GM23338 (cell line): Measurements from ENCODE around the gene SPEM2. TPM values are rescaled to one million over a fixed set of nuclear protein-coding genes. Genes with fewer than 3 reads are reported as not detected.

Source experiments
- ATAC-seq: fragments of 200-7000 bp; cut with Tn5 transposase; 3 replicates; pipeline ENCODE4 v1.9.1; 2020
- DNase-seq: peaks from one replicate; pipeline ENCODE4 v3.0.0-alpha.2; 2015; ENCODE audit warnings: low spot score
- H2AFZ ChIP-seq: fragments of 200-600 bp; sonication (generic); 2 replicates; pipeline ENCODE4 v1.8.0; 2016; ENCODE audit warnings: antibody characterized with exemption, mild to moderate bottlenecking, moderate library complexity
- H3F3A ChIP-seq: fragments of 200-600 bp; sonication (generic); replicated peaks from 2 replicates; pipeline ENCODE4 v1.8.0; 2017; ENCODE audit warnings: antibody characterized with exemption, mixed run types, low read depth
- H3K27ac ChIP-seq: fragments of 200-600 bp; sonication (generic); 2 replicates; pipeline ENCODE4 v1.6.1; 2016; ENCODE audit warnings: low read depth
- H3K27me3 ChIP-seq: fragments of 200-600 bp; sonication (generic); 2 replicates; pipeline ENCODE4 v1.8.0; 2016; ENCODE audit warnings: mild to moderate bottlenecking, mixed run types, moderate library complexity; ENCODE audit not compliant: insufficient read depth
- H3K36me3 ChIP-seq: fragments of 200-600 bp; sonication (generic); 2 replicates; pipeline ENCODE4 v1.8.0; 2016; ENCODE audit warnings: mild to moderate bottlenecking; ENCODE audit not compliant: insufficient read depth
- H3K4me1 ChIP-seq: fragments of 200-600 bp; sonication (generic); 2 replicates; pipeline ENCODE4 v1.8.0; 2016; ENCODE audit warnings: mild to moderate bottlenecking, moderate library complexity; ENCODE audit not compliant: insufficient read depth
- H3K4me2 ChIP-seq: fragments of 200-600 bp; sonication (generic); 2 replicates; pipeline ENCODE4 v1.7.1; 2017; ENCODE audit warnings: mixed run types
- H3K4me3 ChIP-seq: fragments of 200-600 bp; sonication (generic); 2 replicates; pipeline ENCODE4 v1.6.1; 2016; ENCODE audit warnings: mixed run types
- H3K79me2 ChIP-seq: fragments of 200-600 bp; sonication (generic); replicated peaks from 2 replicates; pipeline ENCODE4 v1.8.0; 2017; ENCODE audit warnings: mild to moderate bottlenecking; ENCODE audit not compliant: insufficient read depth
- H3K9me2 ChIP-seq: fragments of 200-600 bp; sonication (generic); 2 replicates; pipeline ENCODE4 v1.8.0; 2017; ENCODE audit not compliant: insufficient read depth
- H4K20me1 ChIP-seq: fragments of 200-600 bp; sonication (generic); replicated peaks from 2 replicates; pipeline ENCODE4 v1.8.0; 2017; ENCODE audit warnings: mild to moderate bottlenecking; ENCODE audit not compliant: insufficient read depth
- H3K27ac Mint-ChIP-seq: 2 replicates; pipeline ENCODE4 v1.8.0; 2020; ENCODE audit warnings: inconsistent platforms, mild to moderate bottlenecking, moderate library complexity, mixed read lengths
- H3K27me3 Mint-ChIP-seq: 3 replicates; pipeline ENCODE4 v1.8.0; 2022; ENCODE audit warnings: low read depth, mild to moderate bottlenecking, moderate library complexity, mixed read lengths, inconsistent platforms; ENCODE audit not compliant: insufficient read depth, poor library complexity
- H3K36me3 Mint-ChIP-seq: 3 replicates; pipeline ENCODE4 v1.8.0; 2021; ENCODE audit warnings: low read depth, mild to moderate bottlenecking, inconsistent platforms, moderate library complexity, mixed read lengths
- H3K4me1 Mint-ChIP-seq: 3 replicates; pipeline ENCODE4 v1.8.0; 2020; ENCODE audit warnings: mild to moderate bottlenecking, inconsistent platforms, mixed read lengths
- H3K4me3 Mint-ChIP-seq: 3 replicates; pipeline ENCODE4 v1.8.0; 2021; ENCODE audit warnings: moderate library complexity, mild to moderate bottlenecking, inconsistent platforms, mixed read lengths
- H3K9me3 Mint-ChIP-seq: 3 replicates; pipeline ENCODE4 v1.8.0; 2020; ENCODE audit warnings: moderate library complexity, mild to moderate bottlenecking, inconsistent platforms, mixed read lengths
- CREB1 ChIP-seq: fragments of 250-450 bp; sonication (Bioruptor Pico); IDR thresholded peaks from 2 replicates; pipeline ENCODE4 v1.5.0; 2020; ENCODE audit warnings: low read depth, mild to moderate bottlenecking, moderate library complexity
- EZH2phosphoT487 ChIP-seq: fragments of 200-600 bp; sonication (generic); IDR thresholded peaks from one replicate; pipeline ENCODE4 v1.8.1; 2018; ENCODE audit warnings: antibody characterized with exemption; ENCODE audit not compliant: unreplicated experiment
- JUNB ChIP-seq: IDR thresholded peaks from one replicate; pipeline ENCODE4 v1.6.1; 2016; ENCODE audit warnings: antibody characterized with exemption; ENCODE audit not compliant: unreplicated experiment
- NANOG ChIP-seq: IDR thresholded peaks from 2 replicates; pipeline ENCODE4 v1.6.1; 2016; ENCODE audit warnings: antibody characterized with exemption, borderline replicate concordance
- POLR2AphosphoS5 ChIP-seq: IDR thresholded peaks from 2 replicates; pipeline ENCODE4 v1.6.1; 2016; ENCODE audit warnings: antibody characterized with exemption, low read depth
- STAT1 ChIP-seq: IDR thresholded peaks from one replicate; pipeline ENCODE4 v1.6.1; 2016; ENCODE audit warnings: antibody characterized with exemption; ENCODE audit not compliant: unreplicated experiment
- ZNF114 ChIP-seq: fragments of 250-450 bp; sonication (Bioruptor Pico); IDR thresholded peaks from 2 replicates; pipeline ENCODE4 v1.5.0; 2020; ENCODE audit warnings: mild to moderate bottlenecking, moderate library complexity
- ZNF331 ChIP-seq: fragments of 250-450 bp; sonication (Bioruptor Pico); IDR thresholded peaks from 2 replicates; pipeline ENCODE4 v1.5.0; 2020; ENCODE audit warnings: low read depth, mild to moderate bottlenecking, moderate library complexity
- polyA plus RNA-seq: library from polyadenylated mRNA; unstranded; fragments of >200 nt; fragmentation: Nextera tagmentation; extraction: Ambion mirVana; gene quantifications from 2 replicates; pipeline ENCODE4 v1.2.1, GENCODE V29; 2016
- total RNA-seq: library from RNA; depleted of rRNA; stranded (reverse); fragments of >200 nt; shearing (Covaris generic); gene quantifications from 2 replicates; pipeline ENCODE4 v1.2.3, GENCODE V29; 2014
- TF ChIP-seq, protein P1 (sequence below), 2 experiments: fragments of 200-600 bp in 1 of 2; sonication (generic) in 1 of 2; conservative IDR thresholded peaks; 2 replicates each; pipeline versions ENCODE4 v1.5.1 to v1.6.1; 2016 to 2017; ENCODE audit warnings: antibody characterized with exemption in 2 of 2, low read depth in 2 of 2, mild to moderate bottlenecking in 2 of 2, moderate library complexity in 1 of 2
- TF ChIP-seq, protein P2 (sequence below): IDR thresholded peaks from 2 replicates; pipeline ENCODE4 v1.6.1; 2016; ENCODE audit warnings: antibody characterized with exemption
- TF ChIP-seq, protein P3 (sequence below): IDR thresholded peaks from one replicate; pipeline ENCODE4 v1.6.1; 2018; ENCODE audit warnings: antibody characterized with exemption; ENCODE audit not compliant: unreplicated experiment

The SPEM2 gene
- total and polyA plus RNA-seq, 2 experiments from 2014 or later = not detected

DNA sequence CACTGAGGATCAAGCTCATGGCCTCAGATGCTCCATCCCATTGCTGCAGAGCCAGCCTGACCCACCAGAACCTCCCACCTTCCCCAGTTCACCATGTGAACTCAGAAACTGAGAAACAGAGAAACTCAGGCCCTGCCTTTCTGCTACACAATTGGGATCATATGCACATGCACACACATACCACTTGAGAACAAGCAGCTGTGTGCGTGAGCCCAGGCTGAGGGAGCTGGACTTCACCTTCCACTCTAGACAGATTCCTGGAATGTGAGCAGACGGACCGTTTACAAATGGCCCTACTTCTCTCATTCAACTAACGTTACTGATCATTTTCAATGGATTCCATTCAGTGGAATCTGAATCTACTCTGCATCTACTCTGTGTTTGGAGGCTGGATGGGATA is 1.7 kb upstream of the SPEM2 start:
- H2AFZ ChIP-seq = no peak overlapping the region
- H3K4me3 Mint-ChIP-seq = no peak overlapping the region; the same call in 2 of the 3 replicates
- H3K27ac ChIP-seq = no peak overlapping the region
- peaks cover 20% of the 10 kb centered on the region for H3K4me1 Mint-ChIP-seq
- peaks cover 21% of the 10 kb centered on the region for H3K27me3 Mint-ChIP-seq
- H3K27me3 ChIP-seq = no peaks in the 10 kb centered on the region
- no peaks in the 10 kb centered on the region for H3K36me3 Mint-ChIP-seq
- no peaks in the 10 kb centered on the region for H3F3A ChIP-seq
- no peaks in the 10 kb centered on the region for H3K79me2 ChIP-seq
- H3K9me2 ChIP-seq = no peaks in the 10 kb centered on the region
- H3K4me3 ChIP-seq = no peak overlapping the region
- H3K27ac Mint-ChIP-seq = no peak overlapping the region
- no peaks in the 10 kb centered on the region for H3K4me1 ChIP-seq
- ATAC-seq (no peak), DNase-seq (no peak)
- H3K9me3 Mint-ChIP-seq = no peaks in the 10 kb centered on the region
- no peak overlapping the region for H3K4me2 ChIP-seq
- no peak for TF ChIP-seq CREB1
- TF ChIP-seq, protein P1, sequence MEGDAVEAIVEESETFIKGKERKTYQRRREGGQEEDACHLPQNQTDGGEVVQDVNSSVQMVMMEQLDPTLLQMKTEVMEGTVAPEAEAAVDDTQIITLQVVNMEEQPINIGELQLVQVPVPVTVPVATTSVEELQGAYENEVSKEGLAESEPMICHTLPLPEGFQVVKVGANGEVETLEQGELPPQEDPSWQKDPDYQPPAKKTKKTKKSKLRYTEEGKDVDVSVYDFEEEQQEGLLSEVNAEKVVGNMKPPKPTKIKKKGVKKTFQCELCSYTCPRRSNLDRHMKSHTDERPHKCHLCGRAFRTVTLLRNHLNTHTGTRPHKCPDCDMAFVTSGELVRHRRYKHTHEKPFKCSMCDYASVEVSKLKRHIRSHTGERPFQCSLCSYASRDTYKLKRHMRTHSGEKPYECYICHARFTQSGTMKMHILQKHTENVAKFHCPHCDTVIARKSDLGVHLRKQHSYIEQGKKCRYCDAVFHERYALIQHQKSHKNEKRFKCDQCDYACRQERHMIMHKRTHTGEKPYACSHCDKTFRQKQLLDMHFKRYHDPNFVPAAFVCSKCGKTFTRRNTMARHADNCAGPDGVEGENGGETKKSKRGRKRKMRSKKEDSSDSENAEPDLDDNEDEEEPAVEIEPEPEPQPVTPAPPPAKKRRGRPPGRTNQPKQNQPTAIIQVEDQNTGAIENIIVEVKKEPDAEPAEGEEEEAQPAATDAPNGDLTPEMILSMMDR (conservative IDR thresholded peaks at IDR 0.05; ENCODE audit: low read depth in 2 of 2) = no peak
- no peaks in the 10 kb centered on the region; the same call in 1 of the 2 replicates for H4K20me1 ChIP-seq
- no peaks in the 10 kb centered on the region for H3K36me3 ChIP-seq

DNA sequence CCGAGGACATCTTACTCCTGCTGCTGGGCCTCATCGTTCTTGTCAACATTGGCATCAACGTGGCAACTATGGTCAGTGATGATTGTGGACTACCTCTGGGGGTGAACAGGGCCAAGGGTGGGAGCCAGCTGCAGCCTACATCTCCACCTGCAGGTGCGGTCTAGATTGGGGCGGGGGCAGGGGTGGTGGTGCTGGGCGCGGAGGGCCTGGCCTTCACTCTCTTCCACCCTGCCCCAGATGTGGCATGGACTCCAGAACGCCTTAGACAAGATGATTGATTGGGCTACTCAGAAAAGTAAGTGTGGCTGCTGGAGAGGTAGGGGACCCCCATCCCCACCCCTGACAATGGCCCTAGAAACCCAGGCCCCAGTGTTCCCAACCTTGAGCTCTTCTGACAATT is 340 bp downstream of the SPEM2 start:
- Mint-ChIP-seq H3K27me3 (peaks cover 29% of the 10 kb centered on the region), H3K4me3 (no peak overlapping the region), H3K4me1 (peaks cover 3% of the 10 kb centered on the region; the same call in 2 of the 3 replicates), H3K9me3 (no peaks in the 10 kb centered on the region; the same call in 2 of the 3 replicates), H3K27ac (no peak overlapping the region), H3K36me3 (no peaks in the 10 kb centered on the region)
- no peak for DNase-seq
- Histone ChIP-seq H2AFZ (no peak overlapping the region), H3F3A (no peaks in the 10 kb centered on the region), H3K27ac (no peak overlapping the region), H3K9me2 (no peaks in the 10 kb centered on the region), H3K27me3 (no peaks in the 10 kb centered on the region), H3K4me2 (no peak overlapping the region), H3K4me1 (no peaks in the 10 kb centered on the region), H3K4me3 (no peak overlapping the region), H3K79me2 (no peaks in the 10 kb centered on the region), H4K20me1 (no peaks in the 10 kb centered on the region), H3K36me3 (no peaks in the 10 kb centered on the region)
- no peak for TF ChIP-seq STAT1
- TF ChIP-seq, protein P2, sequence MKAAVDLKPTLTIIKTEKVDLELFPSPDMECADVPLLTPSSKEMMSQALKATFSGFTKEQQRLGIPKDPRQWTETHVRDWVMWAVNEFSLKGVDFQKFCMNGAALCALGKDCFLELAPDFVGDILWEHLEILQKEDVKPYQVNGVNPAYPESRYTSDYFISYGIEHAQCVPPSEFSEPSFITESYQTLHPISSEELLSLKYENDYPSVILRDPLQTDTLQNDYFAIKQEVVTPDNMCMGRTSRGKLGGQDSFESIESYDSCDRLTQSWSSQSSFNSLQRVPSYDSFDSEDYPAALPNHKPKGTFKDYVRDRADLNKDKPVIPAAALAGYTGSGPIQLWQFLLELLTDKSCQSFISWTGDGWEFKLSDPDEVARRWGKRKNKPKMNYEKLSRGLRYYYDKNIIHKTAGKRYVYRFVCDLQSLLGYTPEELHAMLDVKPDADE = no peak
- no peak for TF ChIP-seq JUNB
- no peak for TF ChIP-seq ZNF331 (CRISPR knock-in tag)
- TF ChIP-seq ZNF114 = no peak
- TF ChIP-seq, protein P3, sequence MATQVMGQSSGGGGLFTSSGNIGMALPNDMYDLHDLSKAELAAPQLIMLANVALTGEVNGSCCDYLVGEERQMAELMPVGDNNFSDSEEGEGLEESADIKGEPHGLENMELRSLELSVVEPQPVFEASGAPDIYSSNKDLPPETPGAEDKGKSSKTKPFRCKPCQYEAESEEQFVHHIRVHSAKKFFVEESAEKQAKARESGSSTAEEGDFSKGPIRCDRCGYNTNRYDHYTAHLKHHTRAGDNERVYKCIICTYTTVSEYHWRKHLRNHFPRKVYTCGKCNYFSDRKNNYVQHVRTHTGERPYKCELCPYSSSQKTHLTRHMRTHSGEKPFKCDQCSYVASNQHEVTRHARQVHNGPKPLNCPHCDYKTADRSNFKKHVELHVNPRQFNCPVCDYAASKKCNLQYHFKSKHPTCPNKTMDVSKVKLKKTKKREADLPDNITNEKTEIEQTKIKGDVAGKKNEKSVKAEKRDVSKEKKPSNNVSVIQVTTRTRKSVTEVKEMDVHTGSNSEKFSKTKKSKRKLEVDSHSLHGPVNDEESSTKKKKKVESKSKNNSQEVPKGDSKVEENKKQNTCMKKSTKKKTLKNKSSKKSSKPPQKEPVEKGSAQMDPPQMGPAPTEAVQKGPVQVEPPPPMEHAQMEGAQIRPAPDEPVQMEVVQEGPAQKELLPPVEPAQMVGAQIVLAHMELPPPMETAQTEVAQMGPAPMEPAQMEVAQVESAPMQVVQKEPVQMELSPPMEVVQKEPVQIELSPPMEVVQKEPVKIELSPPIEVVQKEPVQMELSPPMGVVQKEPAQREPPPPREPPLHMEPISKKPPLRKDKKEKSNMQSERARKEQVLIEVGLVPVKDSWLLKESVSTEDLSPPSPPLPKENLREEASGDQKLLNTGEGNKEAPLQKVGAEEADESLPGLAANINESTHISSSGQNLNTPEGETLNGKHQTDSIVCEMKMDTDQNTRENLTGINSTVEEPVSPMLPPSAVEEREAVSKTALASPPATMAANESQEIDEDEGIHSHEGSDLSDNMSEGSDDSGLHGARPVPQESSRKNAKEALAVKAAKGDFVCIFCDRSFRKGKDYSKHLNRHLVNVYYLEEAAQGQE = no peak
- no peak for TF ChIP-seq NANOG
- no peak for TF ChIP-seq CREB1
- no peak for TF ChIP-seq EZH2phosphoT487
- TF ChIP-seq POLR2AphosphoS5 = no peak
- TF ChIP-seq, protein P1 (conservative IDR thresholded peaks at IDR 0.05; ENCODE audit: low read depth in 2 of 2) = no peak
- no peak for ATAC-seq
